Panc1 (cell line): ENCODE data around the gene PRR19. TPM values are rescaled to one million over a fixed set of nuclear protein-coding genes. Genes with fewer than 3 reads are reported as not detected.

ENCODE experiments used
- ATAC-seq: fragments of 200-7000 bp; cut with Tn5 transposase; 2 replicates; pipeline ENCODE4 v1.9.1; 2020; ENCODE audit warnings: mild to moderate bottlenecking, moderate library complexity
- BruUV-seq: library from RNA; stranded (reverse); fragments of 400-500 nt; replicated peaks from 2 replicates; lab custom pipeline; 2021; lab: Mats Ljungman, UMichigan
- CTCF ChIA-PET: fragments of 300-600 bp; sonication (Branson Sonifier 250); formaldehyde crosslinking; loops from one replicate; lab custom pipeline; 2022; ENCODE audit warnings: antibody characterized with exemption; lab: Charles Lee
- POLR2A ChIA-PET: fragments of 300-600 bp; sonication (Branson Sonifier 250); formaldehyde crosslinking; loops from one replicate; lab custom pipeline; 2022; ENCODE audit warnings: antibody characterized with exemption; lab: Charles Lee
- DNase-seq: peaks from one replicate; pipeline ENCODE4 v3.0.0-alpha.2; 2010; ENCODE audit warnings: low read depth, low spot score
- H3K27ac ChIP-seq: 2 replicates; pipeline ENCODE4 v1.5.1; 2011; ENCODE audit warnings: mild to moderate bottlenecking, low read length, inconsistent platforms
- H3K27me3 ChIP-seq: fragments of 200-500 bp; sonication (Bioruptor generic); 2 replicates; pipeline ENCODE4 v1.6.0; 2014; ENCODE audit warnings: low read length, inconsistent platforms; ENCODE audit not compliant: control insufficient read depth, insufficient read depth
- H3K36me3 ChIP-seq: fragments of 200-500 bp; sonication (Bioruptor generic); 2 replicates; pipeline ENCODE4 v1.5.1; 2014; ENCODE audit warnings: inconsistent platforms, mild to moderate bottlenecking, low read length, moderate library complexity; ENCODE audit not compliant: control insufficient read depth, insufficient read depth
- H3K4me1 ChIP-seq: 2 replicates; pipeline ENCODE4 v1.5.1; 2011; ENCODE audit warnings: inconsistent platforms, mild to moderate bottlenecking, low read length, moderate library complexity; ENCODE audit not compliant: control insufficient read depth, insufficient read depth
- H3K4me3 ChIP-seq, 2 experiments: 2 replicates each; pipeline ENCODE4 v1.5.1; 2011 to 2012; ENCODE audit warnings: low read depth in 2 of 2, low read length in 2 of 2, mild to moderate bottlenecking in 2 of 2, inconsistent platforms in 1 of 2, moderate library complexity in 1 of 2
- H3K9me3 ChIP-seq: fragments of 200-500 bp; sonication (Bioruptor generic); 2 replicates; pipeline ENCODE4 v1.5.1; 2014; ENCODE audit warnings: low read depth, mild to moderate bottlenecking, inconsistent platforms, low read length, moderate library complexity; ENCODE audit not compliant: control insufficient read depth, insufficient read depth
- CTCF ChIP-seq: fragments of 450-650 bp; IDR thresholded peaks from 2 replicates; pipeline ENCODE4 v1.5.1; 2017; ENCODE audit warnings: mild to moderate bottlenecking
- POLR2AphosphoS5 ChIP-seq: IDR thresholded peaks from 2 replicates; pipeline ENCODE4 v1.6.1; 2012; ENCODE audit warnings: mild to moderate bottlenecking, low read depth, low read length, moderate library complexity
- SIN3A ChIP-seq: IDR thresholded peaks from 2 replicates; pipeline ENCODE4 v1.6.1; 2012; ENCODE audit warnings: low read depth, mild to moderate bottlenecking, low read length, moderate library complexity, borderline replicate concordance; ENCODE audit not compliant: insufficient read depth
- TCF7L2 ChIP-seq: IDR thresholded peaks from 2 replicates; pipeline ENCODE4 v1.6.1; 2011; ENCODE audit warnings: mild to moderate bottlenecking, low read depth, low read length, inconsistent platforms
- in situ Hi-C: cut with HindIII; loops from 2 replicates; pipeline ENCODE4 v1.10.0; 2016; ENCODE audit warnings: low sequenced_read_pairs, low pct_unique_long_range_greater_than_20kb
- intact Hi-C: fragments of 100-400 bp; cut with micrococcal nuclease; formaldehyde crosslinking; loops from one replicate; pipeline ENCODE4 v1.10.0; 2022; ENCODE audit not compliant: unreplicated experiment
- total RNA-seq: library from RNA; stranded (reverse); gene quantifications from one replicate; pipeline ENCODE4 v1.2.1, GENCODE V29; 2021; ENCODE audit not compliant: unreplicated experiment
- TF ChIP-seq, protein P1 (sequence below), 2 experiments: IDR thresholded peaks; 2 replicates each; pipeline ENCODE4 v1.6.1; 2011 to 2012; ENCODE audit warnings: low read depth in 2 of 2, control low read depth in 1 of 2, low read length in 1 of 2, mild to moderate bottlenecking in 1 of 2, moderate library complexity in 1 of 2; ENCODE audit not compliant: insufficient read depth in 1 of 2

PRR19 gene
- total RNA-seq, 1 experiment from 2014 or later = 2.1 TPM

GRCh38 chr19:42294471-42295137 is 7.3 kb upstream of the PRR19 start:
- ATAC-seq (no peak), DNase-seq (no peak)
- no TSS peak for BruUV-seq
- no peaks in the 10 kb centered on the region for H3K4me1 ChIP-seq
- no peaks in the 10 kb centered on the region for H3K27me3 ChIP-seq
- H3K4me3 ChIP-seq = no peak overlapping the region
- ChIA-PET CTCF (no interaction called here), POLR2A (no interaction called here)
- H3K9me3 ChIP-seq = no peaks in the 10 kb centered on the region
- H3K36me3 ChIP-seq = no peaks in the 10 kb centered on the region
- H3K27ac ChIP-seq = no peak overlapping the region
- TF ChIP-seq POLR2AphosphoS5 = no peak
- in situ Hi-C loops (no loop called here), intact Hi-C loops (no loop called here)

GRCh38 chr19:42295342-42295741 is 6.6 kb upstream of the PRR19 start:
- ChIA-PET POLR2A (no interaction called here), CTCF (interaction anchor here (0.6 kb wide), 1 partner anchor 49 kb away, joined by 3 read pairs; no protein-coding TSS in a partner anchor)
- Histone ChIP-seq H3K36me3 (no peaks in the 10 kb centered on the region), H3K27me3 (no peaks in the 10 kb centered on the region), H3K4me3 (no peak overlapping the region), H3K27ac (no peak overlapping the region), H3K4me1 (no peaks in the 10 kb centered on the region), H3K9me3 (no peaks in the 10 kb centered on the region)
- no peak for ATAC-seq
- no peak for DNase-seq
- in situ Hi-C loops (no loop called here), intact Hi-C loops (no loop called here)
- TF ChIP-seq SIN3A (no peak), CTCF (no peak), TCF7L2 (no peak), POLR2AphosphoS5 (no peak)
- BruUV-seq = no TSS peak

DNA sequence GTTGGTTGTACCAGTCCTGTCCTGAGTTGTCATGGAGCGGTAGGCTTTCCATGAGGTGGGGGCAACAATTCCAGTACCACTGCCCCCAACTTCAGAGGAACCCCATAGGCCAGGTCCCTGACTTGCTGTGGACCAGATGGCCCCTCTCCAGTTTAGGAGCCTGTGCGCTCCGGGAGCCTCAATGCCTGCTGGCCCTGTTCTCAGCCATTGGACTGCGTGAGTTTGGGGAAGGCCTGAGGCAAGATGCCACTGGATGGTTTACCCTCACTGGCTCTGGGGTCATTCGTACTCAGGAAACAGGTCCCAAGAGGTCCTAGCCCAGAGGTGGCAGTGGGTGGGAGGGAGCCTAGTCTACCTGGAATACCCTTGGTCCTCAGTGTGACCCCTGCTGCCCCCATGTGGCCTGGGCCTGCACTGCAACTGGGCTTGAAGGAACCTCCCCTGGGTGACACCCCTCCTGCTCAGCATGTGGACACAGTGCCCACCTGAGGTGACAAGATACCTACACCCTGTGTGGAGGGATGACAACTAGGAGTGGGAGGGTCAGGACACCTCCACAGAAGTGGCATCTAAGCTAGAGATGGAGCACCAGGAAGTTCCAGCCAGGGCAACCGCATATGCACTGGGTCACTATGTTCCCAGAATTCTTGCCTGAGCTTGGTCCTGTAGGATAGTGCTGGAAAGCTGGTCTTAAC is 6.0 kb upstream of the PRR19 start:
- ATAC-seq (peak; percentile 87), DNase-seq (no peak)
- in situ Hi-C loops = no loop called here
- POLR2A ChIA-PET = interaction anchor here (0.5 kb wide), 1 partner anchor 47 kb away, joined by 6 read pairs; no protein-coding TSS in a partner anchor
- no TSS peak for BruUV-seq
- Histone ChIP-seq H3K27ac (0 out of 2 replicates have a peak overlapping the region, but pooled peaks have one; percentile 12), H3K4me3 (no peak overlapping the region), H3K9me3 (no peaks in the 10 kb centered on the region), H3K4me1 (no peaks in the 10 kb centered on the region), H3K27me3 (no peaks in the 10 kb centered on the region), H3K36me3 (no peaks in the 10 kb centered on the region)
- intact Hi-C loops = no loop called here
- CTCF ChIA-PET = interaction anchor here (0.5 to 0.6 kb wide), 2 partner anchors 12 to 50 kb away, joined by 3 read pairs; no protein-coding TSS in a partner anchor
- TF ChIP-seq POLR2AphosphoS5 (peak; percentile 39; the same call in 1 of the 2 replicates), TCF7L2 (no peak), SIN3A (no peak), CTCF (peak; percentile 91)
- TF ChIP-seq, protein P1, sequence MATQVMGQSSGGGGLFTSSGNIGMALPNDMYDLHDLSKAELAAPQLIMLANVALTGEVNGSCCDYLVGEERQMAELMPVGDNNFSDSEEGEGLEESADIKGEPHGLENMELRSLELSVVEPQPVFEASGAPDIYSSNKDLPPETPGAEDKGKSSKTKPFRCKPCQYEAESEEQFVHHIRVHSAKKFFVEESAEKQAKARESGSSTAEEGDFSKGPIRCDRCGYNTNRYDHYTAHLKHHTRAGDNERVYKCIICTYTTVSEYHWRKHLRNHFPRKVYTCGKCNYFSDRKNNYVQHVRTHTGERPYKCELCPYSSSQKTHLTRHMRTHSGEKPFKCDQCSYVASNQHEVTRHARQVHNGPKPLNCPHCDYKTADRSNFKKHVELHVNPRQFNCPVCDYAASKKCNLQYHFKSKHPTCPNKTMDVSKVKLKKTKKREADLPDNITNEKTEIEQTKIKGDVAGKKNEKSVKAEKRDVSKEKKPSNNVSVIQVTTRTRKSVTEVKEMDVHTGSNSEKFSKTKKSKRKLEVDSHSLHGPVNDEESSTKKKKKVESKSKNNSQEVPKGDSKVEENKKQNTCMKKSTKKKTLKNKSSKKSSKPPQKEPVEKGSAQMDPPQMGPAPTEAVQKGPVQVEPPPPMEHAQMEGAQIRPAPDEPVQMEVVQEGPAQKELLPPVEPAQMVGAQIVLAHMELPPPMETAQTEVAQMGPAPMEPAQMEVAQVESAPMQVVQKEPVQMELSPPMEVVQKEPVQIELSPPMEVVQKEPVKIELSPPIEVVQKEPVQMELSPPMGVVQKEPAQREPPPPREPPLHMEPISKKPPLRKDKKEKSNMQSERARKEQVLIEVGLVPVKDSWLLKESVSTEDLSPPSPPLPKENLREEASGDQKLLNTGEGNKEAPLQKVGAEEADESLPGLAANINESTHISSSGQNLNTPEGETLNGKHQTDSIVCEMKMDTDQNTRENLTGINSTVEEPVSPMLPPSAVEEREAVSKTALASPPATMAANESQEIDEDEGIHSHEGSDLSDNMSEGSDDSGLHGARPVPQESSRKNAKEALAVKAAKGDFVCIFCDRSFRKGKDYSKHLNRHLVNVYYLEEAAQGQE (IDR thresholded peaks at IDR 0.05; ENCODE audit: insufficient read depth in 1 of 2, low read depth in 2 of 2, low read length in 1 of 2) = 0 out of 4 replicates have a peak, but pooled peaks of 1 of the 2 experiments have one; percentile 27
